Skeletal muscle tissue (tissue), 4 donors: ENCODE data around the gene FOXO4. TPM values are rescaled to one million over a fixed set of nuclear protein-coding genes. Genes with fewer than 3 reads are reported as not detected.
"Not testable (repeated sequence)": the region's sequence is repeated elsewhere in the genome, so short reads cannot be mapped to it uniquely, and the experiment has no call there.

Experiments
- H3K27ac ChIP-seq: one replicate; pipeline ENCODE4 v1.7.0; 2013; ENCODE audit warnings: mild to moderate bottlenecking, low read depth, low read length, inconsistent platforms
- H3K27me3 ChIP-seq, 3 donors: one replicate each; pipeline ENCODE4 v1.7.0; 2013; ENCODE audit warnings: low read length in 3 of 3; ENCODE audit not compliant: control insufficient read depth in 3 of 3, insufficient read depth in 3 of 3
- H3K36me3 ChIP-seq, 3 donors: one replicate each; pipeline ENCODE4 v1.7.0; 2013; ENCODE audit warnings: low read length in 3 of 3; ENCODE audit not compliant: control insufficient read depth in 3 of 3, insufficient read depth in 3 of 3
- H3K4me1 ChIP-seq, 3 donors: one replicate each; pipeline ENCODE4 v1.7.0; 2013; ENCODE audit warnings: low read length in 3 of 3, mild to moderate bottlenecking in 3 of 3; ENCODE audit not compliant: control insufficient read depth in 3 of 3, insufficient read depth in 3 of 3
- H3K4me3 ChIP-seq, 3 donors: one replicate each; pipeline ENCODE4 v1.7.0; 2013; ENCODE audit warnings: low read length in 3 of 3
- H3K9ac ChIP-seq, 3 donors: one replicate each; pipeline ENCODE4 v1.7.0; 2013; ENCODE audit warnings: low read length in 3 of 3, mild to moderate bottlenecking in 3 of 3, moderate library complexity in 2 of 3, low read depth in 1 of 3
- H3K9me3 ChIP-seq, 3 donors: one replicate each; pipeline ENCODE4 v1.7.0; 2013; ENCODE audit warnings: low read length in 3 of 3; ENCODE audit not compliant: control insufficient read depth in 3 of 3
- total RNA-seq: library from RNA; depleted of rRNA; stranded (reverse); fragments of >200 nt; gene quantifications from one replicate; pipeline ENCODE4 v1.2.3, GENCODE V29; 2014
- donor health status: Osteomylitis.

FOXO4 gene
- total RNA-seq: 30.3 TPM

DNA sequence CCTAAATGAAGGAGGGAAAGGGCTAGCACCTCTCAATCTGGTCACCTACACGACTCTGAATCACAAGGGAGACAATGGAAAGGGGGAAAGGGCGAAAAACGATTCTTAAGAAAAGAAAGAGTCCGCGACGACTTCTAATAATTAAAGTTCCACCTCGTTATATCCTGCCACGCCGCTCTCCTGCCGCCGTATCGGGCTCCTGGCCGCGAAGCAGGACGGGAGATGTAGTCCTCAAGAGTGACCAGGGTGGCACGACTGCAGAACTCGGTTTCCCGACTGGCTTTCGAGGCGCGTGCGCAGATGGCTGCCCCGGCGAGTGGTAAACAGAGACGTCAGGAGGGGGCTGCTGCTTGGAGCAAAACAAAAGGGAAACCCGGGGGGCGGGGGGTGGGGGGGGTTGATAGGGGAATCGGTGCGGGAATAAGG lies at the start of gene FOXO4:
TSS of gene FOXO4 (plus strand) at position 297 of the 426 bp plus-strand sequence. CDS start 678 bp downstream, outside the sequence.
- peak within 1 kb of the TSS; percentile 69 to 77 (median 76) for H3K9ac ChIP-seq
- peak within 1 kb of the TSS; percentile 41 for H3K27ac ChIP-seq
- peaks cover 9 to 12% (median 10%) of the 10 kb centered on the region in 3 donors for H3K4me1 ChIP-seq
- H3K36me3 ChIP-seq: no peaks in the 10 kb centered on the region
- H3K4me3 ChIP-seq: peak within 1 kb of the TSS; percentile 73 to 87 (median 77)
- no peaks in the 10 kb centered on the region for H3K27me3 ChIP-seq
- no peaks in the 10 kb centered on the region for H3K9me3 ChIP-seq

DNA sequence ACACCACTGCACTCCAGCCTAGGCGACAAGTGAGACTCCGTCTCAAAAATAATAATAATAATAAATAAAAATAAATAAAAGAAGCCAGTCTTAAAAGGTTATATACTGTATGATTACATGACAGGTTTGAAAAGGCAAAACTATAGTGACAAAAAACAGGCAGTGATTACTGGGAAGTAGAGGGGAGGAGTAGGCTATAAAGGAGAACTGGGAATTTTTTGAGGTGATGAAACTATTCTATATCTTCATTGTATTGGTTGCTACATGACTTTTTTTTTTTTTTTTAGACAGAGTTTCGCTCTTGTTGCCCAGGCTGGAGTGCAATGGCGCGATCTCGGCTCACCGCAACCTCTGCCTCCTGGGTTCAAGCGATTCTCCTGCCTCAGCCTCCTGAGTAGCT lies 47.8 kb upstream of the FOXO4 start:
- not testable (repeated sequence) for H3K9ac ChIP-seq, H3K27me3 ChIP-seq, H3K4me1 ChIP-seq, H3K4me3 ChIP-seq, H3K36me3 ChIP-seq, H3K9me3 ChIP-seq, H3K27ac ChIP-seq

DNA sequence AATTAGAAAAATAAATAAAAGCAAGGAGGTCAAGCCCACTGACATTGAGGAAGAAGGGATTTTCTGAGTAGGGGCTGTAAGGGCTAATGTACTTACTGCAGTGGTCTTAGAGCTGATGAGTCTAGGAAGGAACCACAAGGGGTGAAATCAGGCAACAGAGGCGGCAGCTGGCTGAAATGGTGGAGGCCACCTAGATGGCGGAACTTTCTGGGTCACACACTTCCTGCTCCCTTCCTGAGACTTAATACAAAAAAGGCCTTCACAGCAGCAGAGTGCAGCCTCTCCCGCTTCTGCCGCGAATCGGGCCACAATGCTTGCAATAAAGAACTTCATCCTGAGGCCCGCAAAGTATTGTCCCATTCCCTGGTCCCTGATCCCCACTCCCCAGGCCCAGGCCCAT lies 42.9 kb upstream of the FOXO4 start:
- peaks cover 0 to 3% (median 2%) of the 10 kb centered on the region in 3 donors for H3K36me3 ChIP-seq
- no peak overlapping the region for H3K9ac ChIP-seq
- H3K4me1 ChIP-seq: no peaks in the 10 kb centered on the region
- no peak overlapping the region for H3K4me3 ChIP-seq
- no peak overlapping the region for H3K27ac ChIP-seq
- no peaks in the 10 kb centered on the region for H3K9me3 ChIP-seq
- H3K27me3 ChIP-seq: no peaks in the 10 kb centered on the region

GRCh38 chrX:71053217-71053621 lies 42.4 kb upstream of the FOXO4 start:
- Histone ChIP-seq H3K4me3 (no peak overlapping the region), H3K9me3 (no peaks in the 10 kb centered on the region), H3K36me3 (peaks cover 0 to 3% (median 2%) of the 10 kb centered on the region in 3 donors), H3K27ac (no peak overlapping the region), H3K4me1 (no peaks in the 10 kb centered on the region), H3K9ac (no peak overlapping the region), H3K27me3 (no peaks in the 10 kb centered on the region)

DNA sequence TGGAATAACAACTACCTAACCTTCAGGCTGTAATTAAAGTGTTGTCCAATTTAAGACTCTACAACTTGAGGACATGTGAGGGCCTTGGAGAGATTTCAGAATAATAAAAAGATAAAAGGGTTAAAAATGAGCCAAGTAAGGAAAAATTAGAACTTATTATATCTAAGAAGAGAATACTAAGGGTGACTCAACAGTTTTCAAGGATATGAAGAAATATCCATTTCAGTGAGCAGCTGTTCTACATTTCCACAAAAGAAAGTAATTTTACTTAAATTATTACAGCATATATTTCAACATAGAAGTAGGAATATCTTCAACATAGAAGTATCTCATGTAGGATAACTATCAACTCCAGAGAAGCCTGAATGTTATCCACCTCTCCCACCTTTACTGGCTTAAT lies 38.8 kb upstream of the FOXO4 start:
- Histone ChIP-seq H3K36me3 (peaks cover 5 to 19% (median 12%) of the 10 kb centered on the region in 3 donors), H3K9me3 (no peaks in the 10 kb centered on the region), H3K27ac (no peak overlapping the region), H3K4me1 (no peaks in the 10 kb centered on the region), H3K4me3 (no peak overlapping the region), H3K9ac (no peak overlapping the region), H3K27me3 (no peaks in the 10 kb centered on the region)

DNA sequence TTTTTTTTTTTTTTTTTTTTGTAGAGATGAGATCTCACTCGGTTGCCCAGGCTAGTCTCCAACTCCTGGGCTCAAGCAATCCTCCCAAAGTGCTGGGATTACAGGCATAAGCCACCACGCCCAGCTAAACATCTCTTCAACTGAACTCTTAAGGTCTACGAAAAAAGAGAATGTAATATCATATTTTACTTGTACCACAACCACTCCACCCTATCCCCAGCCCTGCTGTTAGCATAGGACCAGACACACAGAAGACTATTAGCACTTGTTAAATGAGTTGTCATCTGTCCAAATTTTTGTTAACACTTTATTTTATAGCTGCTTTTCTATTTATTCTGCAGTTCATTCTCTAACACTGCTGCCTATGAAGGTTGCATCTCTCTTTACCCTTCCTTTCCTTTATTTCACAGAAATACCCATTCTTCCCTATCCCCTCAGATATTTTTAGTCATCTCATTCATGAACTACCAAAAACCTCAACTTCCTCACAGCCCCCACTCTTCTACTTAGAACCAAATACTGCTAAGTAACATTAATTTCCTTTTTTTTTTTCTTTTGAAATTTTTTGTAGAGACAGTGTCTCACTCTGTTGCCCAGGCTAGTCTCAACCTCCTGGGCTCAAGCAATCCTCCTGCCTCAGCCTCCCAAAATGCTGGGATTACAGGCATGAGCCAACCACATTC lies 37.7 kb upstream of the FOXO4 start:
- Histone ChIP-seq H3K36me3 (peaks cover 5 to 21% (median 13%) of the 10 kb centered on the region in 3 donors), H3K4me1 (no peaks in the 10 kb centered on the region), H3K9ac (no peak overlapping the region), H3K27ac (no peak overlapping the region), H3K9me3 (no peaks in the 10 kb centered on the region), H3K4me3 (no peak overlapping the region), H3K27me3 (no peaks in the 10 kb centered on the region)

DNA sequence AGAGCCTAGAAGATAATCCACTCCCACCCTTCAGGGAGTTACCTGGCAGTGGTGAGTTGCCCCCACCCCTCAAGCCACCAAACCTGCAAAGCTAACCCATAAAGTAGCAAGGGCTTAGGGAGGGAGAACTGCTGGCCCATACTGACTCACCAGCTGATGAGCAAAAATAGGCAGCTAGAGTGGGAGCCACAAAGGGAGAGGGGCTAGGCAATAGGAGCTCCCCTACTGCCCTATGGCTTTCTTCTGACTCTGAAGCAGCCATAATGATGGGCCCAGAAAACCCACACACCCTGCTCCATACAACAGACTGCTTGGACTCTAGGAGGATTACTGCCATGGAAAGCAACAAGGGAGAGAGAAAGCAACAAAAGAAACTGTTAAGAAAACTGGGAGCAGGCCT lies 35.5 kb upstream of the FOXO4 start:
- H3K27me3 ChIP-seq: no peaks in the 10 kb centered on the region
- no peak overlapping the region for H3K4me3 ChIP-seq
- H3K9ac ChIP-seq: no peak overlapping the region
- H3K4me1 ChIP-seq: no peaks in the 10 kb centered on the region
- no peak overlapping the region for H3K27ac ChIP-seq
- peaks cover 5 to 21% (median 13%) of the 10 kb centered on the region in 3 donors for H3K36me3 ChIP-seq
- no peaks in the 10 kb centered on the region for H3K9me3 ChIP-seq

DNA sequence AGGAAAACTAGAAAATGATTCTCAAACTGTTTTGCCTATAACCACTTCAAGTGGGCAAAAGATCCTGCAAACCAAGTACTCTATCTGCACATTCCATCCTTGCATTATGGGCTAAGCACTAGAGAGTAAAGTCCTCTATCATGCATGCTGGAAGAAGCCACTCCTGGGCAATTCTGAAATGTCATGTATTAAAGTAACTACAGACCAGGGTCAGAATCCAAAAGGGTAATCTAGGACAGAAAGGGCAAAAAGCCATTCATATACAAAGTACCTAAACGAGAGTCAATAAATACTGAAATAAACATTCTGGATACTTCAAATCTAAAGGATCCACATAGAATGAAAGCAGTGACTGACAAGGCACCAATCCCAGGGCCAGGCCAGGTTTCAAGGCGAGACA lies 28.6 kb upstream of the FOXO4 start:
- Histone ChIP-seq H3K4me1 (peaks cover 4 to 10% (median 5%) of the 10 kb centered on the region in 3 donors), H3K9ac (peak overlapping the region; percentile 77 to 85 (median 81)), H3K27ac (peak overlapping the region; percentile 82), H3K9me3 (no peaks in the 10 kb centered on the region), H3K36me3 (no peaks in the 10 kb centered on the region), H3K4me3 (peak overlapping the region; percentile 81 to 82 (median 82)), H3K27me3 (no peaks in the 10 kb centered on the region)

GRCh38 chrX:71067712-71068043 lies 28.0 kb upstream of the FOXO4 start:
- no peaks in the 10 kb centered on the region for H3K9me3 ChIP-seq
- H3K9ac ChIP-seq: peak overlapping the region; percentile 77 to 85 (median 81)
- no peaks in the 10 kb centered on the region for H3K36me3 ChIP-seq
- no peaks in the 10 kb centered on the region for H3K27me3 ChIP-seq
- peak overlapping the region; percentile 82 for H3K27ac ChIP-seq
- H3K4me3 ChIP-seq: peak overlapping the region; percentile 81 to 82 (median 82)
- peaks cover 4 to 10% (median 5%) of the 10 kb centered on the region in 3 donors for H3K4me1 ChIP-seq

GRCh38 chrX:71068044-71068918 lies 27.4 kb upstream of the FOXO4 start, which contains the start of gene SNX12:
Gene SNX12 (minus strand): TSS chrX:71068334. CDS start chrX:71068306, 28 bp downstream.
- Histone ChIP-seq H3K4me1 (peaks cover 4 to 10% (median 5%) of the 10 kb centered on the region in 3 donors), H3K36me3 (no peaks in the 10 kb centered on the region), H3K27me3 (peaks cover 0 to 3% (median 0%) of the 10 kb centered on the region in 3 donors), H3K4me3 (peak within 1 kb of the TSS; percentile 81 to 94 (median 84)), H3K9me3 (no peaks in the 10 kb centered on the region), H3K27ac (peak within 1 kb of the TSS; percentile 82), H3K9ac (peak within 1 kb of the TSS; percentile 77 to 86 (median 81))
